GM03348 (cell line): Measurements from ENCODE around the gene KAT8.
"Not testable (repeated sequence)": the region's sequence is repeated elsewhere in the genome, so short reads cannot be mapped to it uniquely, and the experiment has no call there.

ENCODE experiments used
- DNase-seq: peaks from one replicate; pipeline ENCODE4 v3.0.0; 2012; ENCODE audit warnings: low spot score

KAT8 gene

GRCh38 chr16:31083981-31084380, 33.5 kb upstream of the KAT8 start:
- DNase-seq, result no peak

- DNase-seq, result no peak
These were observed 32.7 kb upstream of the KAT8 start for GRCh38 chr16:31084584-31085302.

GRCh38 chr16:31085411-31085810, 32.1 kb upstream of the KAT8 start:
- no peak for DNase-seq

GRCh38 chr16:31085873-31086628, 31.4 kb upstream of the KAT8 start:
- DNase-seq, result no peak

GRCh38 chr16:31086629-31086906, 30.9 kb upstream of the KAT8 start:
- DNase-seq, result no peak

GRCh38 chr16:31087481-31087880, 30.0 kb upstream of the KAT8 start:
- DNase-seq, result no peak

GRCh38 chr16:31087971-31088370, 29.5 kb upstream of the KAT8 start:
- no peak for DNase-seq

- DNase-seq, result no peak
These were observed 28.8 kb upstream of the KAT8 start, which contains the start of gene PRSS53 for GRCh38 chr16:31088459-31089183. PRSS53 (minus strand) TSS chr16:31088943; CDS start chr16:31088809, 134 bp downstream.

- DNase-seq, result no peak
These were observed 28.3 kb upstream of the KAT8 start for GRCh38 chr16:31089199-31089598.

- DNase-seq, result peak; percentile 34
These were observed 26.9 kb upstream of the KAT8 start for GRCh38 chr16:31090540-31090939.

GRCh38 chr16:31092330-31092729, 25.1 kb upstream of the KAT8 start:
- peak; percentile 33 for DNase-seq

GRCh38 chr16:31093132-31093703, 24.2 kb upstream of the KAT8 start:
- peak; percentile 59 for DNase-seq

GRCh38 chr16:31094088-31094423, 23.4 kb upstream of the KAT8 start:
- DNase-seq, result no peak

GRCh38 chr16:31094424-31095120, 22.9 kb upstream of the KAT8 start, which contains the start of gene VKORC1:
VKORC1 (minus strand) TSS chr16:31094797; CDS start chr16:31094729, 68 bp downstream.
- DNase-seq, result peak; percentile 97

- DNase-seq, result no peak
These were observed 17.4 kb upstream of the KAT8 start for GRCh38 chr16:31099860-31100638.

- DNase-seq, result not testable (repeated sequence)
These were observed 16.4 kb upstream of the KAT8 start for GRCh38 chr16:31100876-31101641.

GRCh38 chr16:31105677-31106213, 11.7 kb upstream of the KAT8 start:
- DNase-seq, result peak; percentile 89

- DNase-seq, result no peak
These were observed 10.7 kb upstream of the KAT8 start for GRCh38 chr16:31106509-31107464.

- no peak for DNase-seq
These were observed 10.0 kb upstream of the KAT8 start for GRCh38 chr16:31107465-31107867.
